ENCODE data around the gene PLAAT4.

DNA sequence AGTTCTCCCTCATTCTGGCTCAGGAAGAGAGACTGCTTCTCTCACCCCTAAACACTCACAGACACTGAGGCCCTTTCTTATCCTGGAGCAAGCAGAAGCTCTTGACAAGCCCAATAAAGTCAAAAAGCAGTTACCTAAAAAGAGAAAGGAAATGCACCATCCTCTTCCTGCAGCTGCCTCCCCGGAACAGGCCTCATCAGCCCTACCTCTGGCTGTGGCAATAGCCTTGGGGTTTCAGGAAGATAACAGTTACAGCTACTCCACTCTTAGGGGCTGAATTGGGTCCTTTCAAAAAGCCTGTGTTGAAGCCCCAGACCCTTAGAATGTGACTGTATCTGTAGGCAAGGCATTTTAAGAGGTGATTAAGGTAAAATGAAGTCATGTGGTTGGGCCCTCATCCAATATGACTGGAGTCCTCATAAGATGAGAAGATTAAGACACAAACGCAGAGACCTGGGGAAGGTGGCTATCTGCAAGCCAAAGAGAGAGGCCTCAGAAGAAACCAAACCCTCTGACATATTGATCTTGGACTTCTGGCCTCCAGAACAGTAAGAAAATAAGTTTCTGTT lies 34.3 kb upstream of the PLAAT4 start:
- TF ChIP-seq YY1 (IDR thresholded peaks at IDR 0.05; ENCODE audit: insufficient read depth, insufficient read length) (no peak), ZNF274 (IDR thresholded peaks at IDR 0.05; ENCODE audit: low read depth, low read length) (no peak)

Measured in NT2/D1 (cell line).